GM18526 (cell line): Measurements from ENCODE around the gene PANK2.

Experiments used
- POLR2A ChIP-seq: IDR thresholded peaks from 3 replicates; pipeline ENCODE4 v1.6.1; 2011; ENCODE audit not compliant: insufficient read length; ENCODE audit errors: extremely low read depth

The PANK2 gene

GRCh38 chr20:3890999-3891929, 2.1 kb downstream of the PANK2 start:
- TF ChIP-seq POLR2A, result no peak

- no peak for TF ChIP-seq POLR2A
These were observed 5.6 kb downstream of the PANK2 start for GRCh38 chr20:3894796-3895195.

- no peak for TF ChIP-seq POLR2A
These were observed 7.1 kb downstream of the PANK2 start for GRCh38 chr20:3896302-3896701.

GRCh38 chr20:3896853-3897583, 7.8 kb downstream of the PANK2 start:
- TF ChIP-seq POLR2A, result no peak

GRCh38 chr20:3898639-3899038, 9.5 kb downstream of the PANK2 start:
- TF ChIP-seq POLR2A, result no peak

- TF ChIP-seq POLR2A, result no peak
These were observed 11.0 kb downstream of the PANK2 start for GRCh38 chr20:3900187-3900604.

- no peak for TF ChIP-seq POLR2A
These were observed 12.0 kb downstream of the PANK2 start for GRCh38 chr20:3901028-3901705.

GRCh38 chr20:3901706-3902440, 12.7 kb downstream of the PANK2 start:
- TF ChIP-seq POLR2A, result no peak

- no peak for TF ChIP-seq POLR2A
These were observed 13.3 kb downstream of the PANK2 start for GRCh38 chr20:3902446-3902845.

- no peak for TF ChIP-seq POLR2A
These were observed 15.0 kb downstream of the PANK2 start for GRCh38 chr20:3904224-3904623.

GRCh38 chr20:3904857-3905256, 15.7 kb downstream of the PANK2 start:
- TF ChIP-seq POLR2A, result no peak

GRCh38 chr20:3908667-3909066, 19.5 kb downstream of the PANK2 start:
- no peak for TF ChIP-seq POLR2A

- no peak for TF ChIP-seq POLR2A
These were observed 20.8 kb downstream of the PANK2 start for GRCh38 chr20:3909952-3910366.

GRCh38 chr20:3910853-3911252, 21.7 kb downstream of the PANK2 start:
- TF ChIP-seq POLR2A, result no peak

- TF ChIP-seq POLR2A, result no peak
These were observed 22.8 kb downstream of the PANK2 start for GRCh38 chr20:3911956-3912355.
